ENCODE measurements around the gene PDE4D. TPM values are rescaled to one million over a fixed set of nuclear protein-coding genes. Genes with fewer than 3 reads are reported as not detected.

PDE4D gene
- total RNA-seq, 1 experiment from 2014 or later: 2.1 TPM

GRCh38 chr5:59171131-59171530, 722.4 kb downstream of the PDE4D start:
- Histone ChIP-seq H2BK5ac (ENCODE audit: insufficient read length, low read length) (no peak overlapping the region), H4K5ac (ENCODE audit: insufficient read length, low read depth, low read length) (no peak overlapping the region), H3K9ac (ENCODE audit: extremely low read depth, insufficient read length, low read length) (no peak overlapping the region), H2BK15ac (ENCODE audit: low read depth, low read length) (no peak overlapping the region), H2AK5ac (ENCODE audit: insufficient read length, low read length) (no peak overlapping the region), H3K23me2 (ENCODE audit: insufficient read length, low read depth, low read length, poor library complexity, severe bottlenecking) (no peaks in the 10 kb centered on the region), H3T11ph (ENCODE audit: low read length) (no peak overlapping the region), H3K18ac (ENCODE audit: insufficient read length, low read depth, low read length) (no peak overlapping the region), H3K56ac (ENCODE audit: insufficient read length, low read depth, low read length) (no peak overlapping the region), H4K8ac (replicated peaks; ENCODE audit: insufficient read length, low read depth, low read length) (no peak overlapping the region), H2BK20ac (ENCODE audit: low read depth, low read length, poor library complexity, severe bottlenecking) (no peak overlapping the region), H4K91ac (ENCODE audit: insufficient read length, low read depth, low read length) (no peak overlapping the region), H3K14ac (ENCODE audit: insufficient read depth, low read length) (no peak overlapping the region), H2AFZ (ENCODE audit: low read length) (no peak overlapping the region), H3K4me2 (ENCODE audit: insufficient read depth, insufficient read length, low read length) (no peak overlapping the region), H3K27me3 (ENCODE audit: insufficient read depth, low read length) (no peaks in the 10 kb centered on the region), H3K4ac (ENCODE audit: low read depth, low read length) (no peak overlapping the region), H3K79me1 (ENCODE audit: insufficient read depth, low read depth, low read length, poor library complexity, severe bottlenecking) (no peaks in the 10 kb centered on the region), H3K4me1 (ENCODE audit: insufficient read depth, low read length) (no peaks in the 10 kb centered on the region), H2BK120ac (ENCODE audit: low read depth, low read length, poor library complexity, severe bottlenecking) (no peak overlapping the region), H3K27ac (ENCODE audit: insufficient read length, low read depth, low read length) (no peak overlapping the region), H3K9me3 (ENCODE audit: control insufficient read depth, low read depth, low read length) (no peaks in the 10 kb centered on the region), H4K20me1 (ENCODE audit: control insufficient read depth, insufficient read depth, insufficient read length) (no peaks in the 10 kb centered on the region), H3K79me2 (ENCODE audit: insufficient read depth, low read length) (no peaks in the 10 kb centered on the region), H3K23ac (ENCODE audit: insufficient read length, low read depth, low read length) (no peak overlapping the region), H2BK12ac (ENCODE audit: insufficient read length, low read depth, low read length) (no peak overlapping the region)
- Mint-ChIP-seq H3K4me1 (peaks cover 4 to 11% of the 10 kb centered on the region in 2 experiments), H3K36me3 (ENCODE audit: insufficient read depth in 1 of 3, low read depth in 3 of 3) (no peaks in the 10 kb centered on the region), H3K9me3 (no peaks in the 10 kb centered on the region), H3K27me3 (ENCODE audit: low read depth) (no peaks in the 10 kb centered on the region), H3K4me3 (no peak overlapping the region), H3K27ac (no peak overlapping the region)
- no peak for DNase-seq
- TF ChIP-seq CTCF (conservative IDR thresholded peaks at IDR 0.05): no peak
- no CpG with 5 or more reads among the region's 2 CpGs for WGBS (ENCODE audit: extremely low coverage, insufficient read length, low lambda C conversion rate)
